GM19023 (cell line): Measurements from ENCODE around the gene DRD3.
A peak's percentile ranks its signal among the peaks of the same experiment; 100 is the strongest.

Experiments
- ATAC-seq: cut with Tn5 transposase; IDR thresholded peaks from one replicate; pipeline ENCODE4 v1.9.1; 2021; ENCODE audit warnings: mild to moderate bottlenecking, moderate library complexity; ENCODE audit not compliant: unreplicated experiment

The DRD3 gene

GRCh38 chr3:114186501-114186900 lies 7.6 kb upstream of the DRD3 start:
- no peak for ATAC-seq

DNA sequence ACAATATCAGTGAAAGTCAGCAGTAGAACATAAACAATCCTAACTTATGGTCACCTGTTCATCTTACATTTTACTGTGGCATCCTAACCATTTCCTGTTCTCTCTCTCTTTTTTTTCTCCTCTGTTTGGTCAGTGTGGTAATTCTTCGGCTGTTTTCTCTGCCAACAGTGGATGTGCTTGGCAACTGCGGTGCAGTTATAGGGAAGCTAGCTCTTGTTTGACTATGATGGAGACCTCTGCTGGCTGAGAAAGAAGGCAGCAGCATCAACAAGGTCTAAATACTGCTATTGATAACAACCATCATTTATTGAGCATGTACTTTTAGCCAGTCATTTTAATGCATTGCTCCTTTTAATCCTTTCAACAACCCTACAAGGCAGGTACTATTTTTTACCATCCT lies 723 bp upstream of the DRD3 start:
- no peak for ATAC-seq

- ATAC-seq: no peak
Measured at GRCh38 chr3:114176890-114177289, 2.0 kb downstream of the DRD3 start.

- no peak for ATAC-seq
Measured at GRCh38 chr3:114176487-114176886, 2.4 kb downstream of the DRD3 start.

- ATAC-seq: no peak
Measured at GRCh38 chr3:114175204-114175987, 3.5 kb downstream of the DRD3 start.

- ATAC-seq: no peak
Measured at GRCh38 chr3:114171677-114172076, 7.2 kb downstream of the DRD3 start.

- ATAC-seq: no peak
Measured at GRCh38 chr3:114168150-114168549, 10.7 kb downstream of the DRD3 start.

DNA sequence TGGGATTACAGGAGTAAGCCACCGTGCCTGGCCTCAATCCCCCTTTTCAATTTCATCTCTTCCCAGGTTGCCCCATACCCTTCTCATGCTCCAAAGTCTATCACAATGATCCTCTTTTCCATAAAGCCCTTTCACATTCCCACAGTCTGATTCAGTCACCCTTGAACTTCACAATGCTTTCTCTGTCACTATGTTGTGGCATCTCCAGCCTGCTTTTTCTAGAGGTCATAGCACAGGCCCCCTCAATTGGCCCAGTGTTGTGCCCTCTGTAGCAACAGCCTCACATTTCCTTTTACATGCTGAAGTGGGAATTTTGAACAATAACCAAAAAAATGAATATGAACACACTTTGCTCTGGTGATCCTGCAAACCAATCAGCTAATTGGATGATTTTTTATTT lies 21.5 kb downstream of the DRD3 start:
- ATAC-seq: no peak

DNA sequence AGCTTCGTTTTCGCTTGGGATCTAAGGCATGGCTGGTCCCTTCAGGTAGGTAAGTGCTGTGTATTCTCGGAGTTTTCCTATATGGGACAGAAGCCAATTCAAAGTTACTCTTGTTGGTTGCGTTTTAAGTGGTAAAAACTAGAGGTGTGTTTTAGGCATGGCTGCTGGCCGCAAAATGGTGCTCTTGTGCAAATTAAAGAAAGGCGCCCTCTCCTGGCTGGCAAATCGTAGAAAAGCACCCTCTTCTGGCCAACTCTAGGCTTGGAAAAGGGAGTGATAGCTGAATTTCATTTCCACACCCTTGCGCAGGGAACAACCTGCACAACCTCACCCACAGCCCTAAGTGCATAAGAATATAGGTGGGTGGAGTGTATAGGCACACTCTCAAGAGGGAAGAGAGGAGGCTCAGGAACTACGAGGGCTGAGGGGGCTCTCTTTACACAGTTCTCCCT lies 23.5 kb downstream of the DRD3 start:
- no peak for ATAC-seq

DNA sequence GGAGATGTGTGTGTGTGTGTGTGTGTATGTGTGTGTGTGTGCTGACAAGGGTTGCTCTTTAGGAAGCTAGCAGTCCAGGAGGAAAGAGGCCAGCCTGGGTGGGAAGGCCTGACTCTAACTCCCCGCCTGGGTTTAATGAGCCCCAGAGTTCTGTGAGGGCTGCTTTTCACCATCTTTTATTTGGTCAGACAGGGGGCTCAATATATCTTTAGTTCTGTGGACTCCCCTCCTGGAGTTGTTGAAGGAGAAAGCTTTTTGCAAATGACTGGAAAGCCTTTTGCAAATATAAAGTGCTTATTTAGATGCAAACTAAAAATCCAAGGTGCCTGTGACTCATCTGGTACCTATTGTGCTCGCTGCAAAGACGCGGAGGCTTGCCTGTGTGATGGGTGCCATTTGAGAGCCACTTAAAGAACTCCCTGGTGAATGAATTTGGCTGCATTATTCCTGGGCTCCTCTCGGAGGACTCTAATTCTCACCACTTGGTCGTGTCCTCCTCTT lies 24.5 kb downstream of the DRD3 start:
- no peak for ATAC-seq

- ATAC-seq: peak; percentile 92
Measured at GRCh38 chr3:114152519-114153151, 26.2 kb downstream of the DRD3 start.

GRCh38 chr3:114151091-114151490 lies 27.8 kb downstream of the DRD3 start:
- ATAC-seq: no peak

DNA sequence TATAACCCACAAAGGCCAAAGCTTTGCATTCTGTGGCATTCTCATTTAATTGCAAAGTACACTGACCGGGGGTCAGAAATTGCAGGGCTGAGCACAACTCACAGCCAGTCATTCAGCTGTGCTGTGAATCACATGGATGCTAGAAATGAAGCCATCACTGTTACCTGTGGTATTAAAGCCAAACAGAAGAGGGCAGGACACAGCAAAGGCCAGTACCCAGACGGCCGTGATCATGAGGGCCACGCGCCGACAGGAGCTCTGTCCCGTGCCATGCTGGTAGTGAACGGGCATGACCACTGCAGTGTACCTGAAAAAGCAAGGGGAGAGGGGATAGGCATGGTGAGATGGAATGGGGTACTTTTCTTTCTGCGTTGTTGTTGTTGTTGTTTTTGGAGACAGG lies 31.6 kb downstream of the DRD3 start:
- no peak for ATAC-seq

- peak; percentile 63 for ATAC-seq
Measured at GRCh38 chr3:114144909-114145688, 33.8 kb downstream of the DRD3 start.

DNA sequence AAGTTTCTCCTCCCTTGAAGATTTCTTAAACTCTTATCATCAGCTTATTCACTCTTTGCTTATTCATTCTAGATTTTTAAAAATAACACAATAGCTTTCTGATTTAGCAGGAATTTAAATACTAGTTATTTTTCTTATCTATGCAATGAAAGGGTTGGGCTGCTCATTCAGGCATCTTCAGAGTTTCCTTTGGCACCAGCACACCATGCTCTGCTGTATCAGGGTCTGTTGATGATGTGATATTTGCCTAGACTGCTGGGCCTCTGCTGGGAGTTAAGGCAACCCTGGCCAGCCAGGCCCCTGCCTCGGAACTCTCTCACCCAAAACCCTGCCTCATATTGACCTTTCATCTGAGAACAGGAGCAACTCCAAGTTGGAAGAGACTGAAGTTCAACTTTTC lies 35.0 kb downstream of the DRD3 start:
- no peak for ATAC-seq

GRCh38 chr3:114139836-114140235 lies 39.0 kb downstream of the DRD3 start:
- ATAC-seq: no peak

GRCh38 chr3:114133947-114134346 lies 44.9 kb downstream of the DRD3 start:
- no peak for ATAC-seq

GRCh38 chr3:114132500-114132899 lies 46.4 kb downstream of the DRD3 start:
- ATAC-seq: no peak

GRCh38 chr3:114128826-114129225 lies 50.0 kb downstream of the DRD3 start:
- no peak for ATAC-seq

DNA sequence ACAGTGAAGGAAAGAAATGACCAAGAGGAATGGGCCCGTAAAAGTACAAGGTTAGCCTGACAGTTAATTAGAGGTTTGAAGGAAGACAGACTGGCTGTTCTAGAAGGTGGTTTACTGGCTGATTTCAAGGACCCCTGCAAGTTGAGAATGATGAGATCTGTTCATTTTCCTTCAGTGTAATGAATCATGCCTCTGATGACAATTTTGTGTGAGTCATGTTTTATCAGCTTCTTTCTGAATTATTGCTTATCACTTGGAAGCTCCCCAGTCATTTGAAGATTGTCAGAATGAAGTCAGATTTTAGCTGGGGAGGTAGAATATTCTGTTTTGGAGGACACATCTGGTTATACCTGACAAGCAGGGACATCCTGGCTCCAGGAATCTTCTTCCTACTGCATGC lies 50.6 kb downstream of the DRD3 start:
- no peak for ATAC-seq

DNA sequence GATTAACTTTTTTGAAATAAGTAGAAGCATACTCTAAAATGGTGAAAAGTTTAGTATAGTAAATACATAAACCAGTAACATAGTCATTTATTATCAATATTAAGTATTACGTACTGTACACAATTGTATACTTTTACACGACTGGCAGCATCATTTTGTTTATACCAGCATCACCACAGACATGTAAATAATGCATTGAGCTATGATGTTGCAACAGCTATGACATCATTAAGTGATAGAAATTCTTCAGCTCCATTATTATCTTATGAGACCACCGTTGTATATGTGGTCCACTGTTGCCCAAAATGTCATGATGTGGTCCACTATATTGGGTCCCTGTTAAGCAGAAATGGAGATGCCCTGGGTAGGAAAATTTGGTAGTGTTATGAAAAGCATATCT lies 51.3 kb downstream of the DRD3 start:
- no peak for ATAC-seq

DNA sequence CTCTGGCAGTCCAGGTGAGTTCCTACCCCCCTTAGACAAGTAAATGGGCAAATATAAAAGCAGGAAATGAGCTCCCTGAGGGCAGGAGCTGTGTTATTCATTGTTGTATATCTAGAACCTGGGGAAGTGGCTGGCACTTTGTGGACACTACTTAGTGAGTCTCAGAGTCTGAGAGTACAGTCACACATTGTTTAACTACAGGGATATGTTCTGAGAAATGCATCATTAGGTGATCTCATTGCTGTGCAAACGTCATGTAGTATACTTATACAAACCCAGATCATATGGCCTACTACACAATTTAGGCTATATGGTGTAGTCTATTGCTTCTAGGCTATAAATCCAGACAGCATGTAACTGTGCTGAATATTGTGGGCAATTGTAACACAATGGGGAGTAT lies 52.4 kb downstream of the DRD3 start:
- no peak for ATAC-seq
